Astrocyte (in vitro differentiated cells and primary cell): ENCODE measurements around the gene ARHGAP6. TPM values are rescaled to one million over a fixed set of nuclear protein-coding genes. Genes with fewer than 3 reads are reported as not detected.
A peak's percentile ranks its signal among the peaks of the same experiment; 100 is the strongest.

Source experiments
- DNase-seq: peaks from one replicate; pipeline ENCODE4 v3.0.0-alpha.2; 2010; ENCODE audit warnings: low read depth
- FAIRE-seq: peaks from 2 replicates; lab custom pipeline; 2011; peaks lifted over from hg19 to GRCh38; lab: Jason Lieb, UNC
- H2AFZ ChIP-seq: 2 replicates; pipeline ENCODE4 v1.6.0; 2012; ENCODE audit warnings: low read depth, low read length, inconsistent platforms
- H3K27ac ChIP-seq: 2 replicates; pipeline ENCODE4 v1.5.1; 2011; ENCODE audit warnings: low read depth, low read length, inconsistent platforms
- H3K27me3 ChIP-seq: 2 replicates; pipeline ENCODE4 v1.6.0; 2011; ENCODE audit warnings: low read length, inconsistent platforms; ENCODE audit not compliant: insufficient read depth
- H3K36me3 ChIP-seq: 2 replicates; pipeline ENCODE4 v1.5.1; 2011; ENCODE audit warnings: low read length, inconsistent platforms; ENCODE audit not compliant: insufficient read depth
- H3K4me1 ChIP-seq: 2 replicates; pipeline ENCODE4 v1.5.1; 2011; ENCODE audit warnings: low read length, inconsistent platforms; ENCODE audit not compliant: insufficient read depth
- H3K4me2 ChIP-seq: 2 replicates; pipeline ENCODE4 v1.6.0; 2012; ENCODE audit warnings: low read length, inconsistent platforms
- H3K4me3 ChIP-seq: 2 replicates; pipeline ENCODE4 v1.5.1; 2011; ENCODE audit warnings: low read depth, mild to moderate bottlenecking, low read length, inconsistent platforms; ENCODE audit not compliant: insufficient read depth
- H3K79me2 ChIP-seq: 2 replicates; pipeline ENCODE4 v1.6.0; 2012; ENCODE audit warnings: mild to moderate bottlenecking, low read length, inconsistent platforms; ENCODE audit not compliant: insufficient read depth
- H3K9ac ChIP-seq: 2 replicates; pipeline ENCODE4 v1.6.0; 2012; ENCODE audit warnings: mild to moderate bottlenecking, low read length, inconsistent platforms
- H3K9me3 ChIP-seq: 2 replicates; pipeline ENCODE4 v1.5.1; 2012; ENCODE audit warnings: low read depth, mild to moderate bottlenecking, low read length, inconsistent platforms; ENCODE audit not compliant: insufficient read depth
- H4K20me1 ChIP-seq: 2 replicates; pipeline ENCODE4 v1.6.0; 2012; ENCODE audit warnings: low read length, inconsistent platforms; ENCODE audit not compliant: insufficient read depth
- H3K27ac Mint-ChIP-seq: one replicate; pipeline ENCODE4 v1.8.0; 2021; ENCODE audit warnings: mild to moderate bottlenecking, mixed read lengths; ENCODE audit not compliant: unreplicated experiment
- H3K27me3 Mint-ChIP-seq: one replicate; pipeline ENCODE4 v1.8.0; 2021; ENCODE audit warnings: low read depth, mixed read lengths; ENCODE audit not compliant: unreplicated experiment
- H3K36me3 Mint-ChIP-seq: one replicate; pipeline ENCODE4 v1.8.0; 2021; ENCODE audit warnings: low read depth, mixed read lengths; ENCODE audit not compliant: unreplicated experiment
- H3K4me1 Mint-ChIP-seq: one replicate; pipeline ENCODE4 v1.8.0; 2021; ENCODE audit warnings: low read depth, mixed read lengths; ENCODE audit not compliant: unreplicated experiment
- H3K4me3 Mint-ChIP-seq: one replicate; pipeline ENCODE4 v1.8.0; 2021; ENCODE audit warnings: mild to moderate bottlenecking, moderate library complexity, mixed read lengths; ENCODE audit not compliant: unreplicated experiment
- H3K9me3 Mint-ChIP-seq: one replicate; pipeline ENCODE4 v1.8.0; 2021; ENCODE audit warnings: mild to moderate bottlenecking, mixed read lengths; ENCODE audit not compliant: unreplicated experiment
- CTCF ChIP-seq: IDR thresholded peaks from 2 replicates; pipeline ENCODE4 v1.5.1; 2011; ENCODE audit warnings: low read depth, mild to moderate bottlenecking, inconsistent platforms, low read length, moderate library complexity; ENCODE audit not compliant: insufficient read depth
- EZH2 ChIP-seq: IDR thresholded peaks from 2 replicates; pipeline ENCODE4 v1.6.1; 2012; ENCODE audit warnings: mild to moderate bottlenecking, low read length, inconsistent platforms; ENCODE audit not compliant: insufficient read depth
- total RNA-seq: library from RNA; stranded (reverse); gene quantifications from 2 replicates; pipeline ENCODE4 v1.2.1, GENCODE V29; 2021

The ARHGAP6 gene
- total RNA-seq, 1 donor from 2014 or later = 0.30 TPM

GRCh38 chrX:11398785-11399184, 266.9 kb downstream of the ARHGAP6 start:
- Mint-ChIP-seq H3K27me3 (no peaks in the 10 kb centered on the region), H3K27ac (no peak overlapping the region), H3K9me3 (no peaks in the 10 kb centered on the region), H3K36me3 (no peaks in the 10 kb centered on the region), H3K4me3 (no peak overlapping the region), H3K4me1 (no peaks in the 10 kb centered on the region)
- no peak overlapping the region for H3K9ac ChIP-seq
- no peaks in the 10 kb centered on the region for H3K9me3 ChIP-seq
- no peaks in the 10 kb centered on the region for H3K27me3 ChIP-seq
- TF ChIP-seq EZH2 = no peak
- no peak for TF ChIP-seq CTCF
- H2AFZ ChIP-seq = no peak overlapping the region
- H4K20me1 ChIP-seq = no peaks in the 10 kb centered on the region
- no peaks in the 10 kb centered on the region for H3K36me3 ChIP-seq
- DNase-seq (no peak), FAIRE-seq (no peak)
- H3K79me2 ChIP-seq = no peaks in the 10 kb centered on the region
- no peak overlapping the region for H3K27ac ChIP-seq
- no peak overlapping the region for H3K4me2 ChIP-seq
- H3K4me3 ChIP-seq = no peak overlapping the region
- no peaks in the 10 kb centered on the region for H3K4me1 ChIP-seq

GRCh38 chrX:11398139-11398538, 267.6 kb downstream of the ARHGAP6 start:
- Histone ChIP-seq H3K9ac (no peak overlapping the region), H3K36me3 (no peaks in the 10 kb centered on the region), H2AFZ (no peak overlapping the region), H3K4me3 (no peak overlapping the region), H3K79me2 (no peaks in the 10 kb centered on the region), H3K4me1 (no peaks in the 10 kb centered on the region), H3K9me3 (no peaks in the 10 kb centered on the region), H3K27ac (no peak overlapping the region), H3K27me3 (no peaks in the 10 kb centered on the region), H3K4me2 (no peak overlapping the region), H4K20me1 (no peaks in the 10 kb centered on the region)
- TF ChIP-seq EZH2 (no peak), CTCF (no peak)
- H3K9me3 Mint-ChIP-seq = no peaks in the 10 kb centered on the region
- H3K4me1 Mint-ChIP-seq = no peaks in the 10 kb centered on the region
- no peak overlapping the region for H3K27ac Mint-ChIP-seq
- FAIRE-seq (peak; percentile 78), DNase-seq (no peak)
- no peaks in the 10 kb centered on the region for H3K27me3 Mint-ChIP-seq
- H3K36me3 Mint-ChIP-seq = no peaks in the 10 kb centered on the region
- H3K4me3 Mint-ChIP-seq = no peak overlapping the region

- H3K9me3 Mint-ChIP-seq = no peaks in the 10 kb centered on the region
- FAIRE-seq (no peak), DNase-seq (no peak)
- no peak overlapping the region for H3K27ac Mint-ChIP-seq
- no peaks in the 10 kb centered on the region for H3K27me3 Mint-ChIP-seq
- H3K27ac ChIP-seq = no peak overlapping the region
- no peak overlapping the region for H3K4me2 ChIP-seq
- H3K4me1 ChIP-seq = no peaks in the 10 kb centered on the region
- H3K4me1 Mint-ChIP-seq = no peaks in the 10 kb centered on the region
- H3K9me3 ChIP-seq = no peaks in the 10 kb centered on the region
- no peak overlapping the region for H2AFZ ChIP-seq
- no peaks in the 10 kb centered on the region for H4K20me1 ChIP-seq
- H3K4me3 ChIP-seq = no peak overlapping the region
- no peak overlapping the region for H3K4me3 Mint-ChIP-seq
- no peaks in the 10 kb centered on the region for H3K79me2 ChIP-seq
- H3K27me3 ChIP-seq = no peaks in the 10 kb centered on the region
- TF ChIP-seq CTCF (no peak), EZH2 (no peak)
- H3K9ac ChIP-seq = no peak overlapping the region
- no peaks in the 10 kb centered on the region for H3K36me3 ChIP-seq
- no peaks in the 10 kb centered on the region for H3K36me3 Mint-ChIP-seq
These were observed 268.0 kb downstream of the ARHGAP6 start for GRCh38 chrX:11397680-11398079.
